Testis (tissue), 3 donors: ENCODE results near the gene DAZL. TPM values are rescaled to one million over a fixed set of nuclear protein-coding genes. Genes with fewer than 3 reads are reported as not detected.
A peak's percentile ranks its signal among the peaks of the same experiment; 100 is the strongest.

Source experiments
- DNase-seq: peaks from one replicate; pipeline ENCODE4 v3.0.0-alpha.2; 2019
- H3K27ac ChIP-seq, 2 donors: fragments of 200-600 bp; sonication (generic); one replicate each; pipeline ENCODE4 v1.5.1; 2019
- H3K27me3 ChIP-seq: fragments of 200-600 bp; sonication (generic); one replicate; pipeline ENCODE4 v1.5.1; 2019
- H3K36me3 ChIP-seq: fragments of 200-600 bp; sonication (generic); one replicate; pipeline ENCODE4 v1.5.1; 2017; ENCODE audit warnings: low read depth; ENCODE audit errors: missing control alignments
- H3K4me1 ChIP-seq: fragments of 200-600 bp; sonication (generic); one replicate; pipeline ENCODE4 v1.5.1; 2019
- H3K4me3 ChIP-seq, 2 donors: fragments of 200-600 bp; sonication (generic); one replicate each; pipeline ENCODE4 v1.5.1; 2017 to 2019
- H3K9me3 ChIP-seq: fragments of 200-600 bp; sonication (generic); one replicate; pipeline ENCODE4 v1.5.1; 2017
- POLR2A ChIP-seq: fragments of 450-650 bp; IDR thresholded peaks from one replicate; pipeline ENCODE4 v1.6.1; 2017; ENCODE audit warnings: antibody characterized with exemption, mild to moderate bottlenecking, moderate library complexity
- WGBS, 2 donors: methylation state at CpG; one replicate each; pipeline ENCODE4 v1.1.5; 2018; 5-methylcytosine and 5-hydroxymethylcytosine counted together
- intact Hi-C: fragments of 100-400 bp; cut with DNase I; formaldehyde crosslinking; loops from one replicate; pipeline ENCODE4 v1.15.1; 2023; ENCODE audit warnings: low total_unique reads
- polyA plus RNA-seq: library from polyadenylated mRNA; stranded (reverse); fragments of 350-450 nt; fragmentation: Illumina TruSeq; extraction: RNeasy Lipid Tissue Mini Kit (QIAGEN cat#74804); gene quantifications from one replicate; pipeline ENCODE4 v1.2.3, GENCODE V29; 2014; ENCODE audit warnings: low read depth, low replicate concordance; ENCODE audit not compliant: insufficient read depth
- total RNA-seq, 2 donors: library from RNA; depleted of rRNA; stranded (reverse); fragments of >200 nt; gene quantifications; one replicate each; pipeline ENCODE4 v1.2.3, GENCODE V29; 2016
- TF ChIP-seq, protein P1 (sequence below), 3 experiments: fragments of 450-650 bp in 2 of 3; fragments of 200-600 bp in 1 of 3; sonication (generic) in 1 of 3; IDR thresholded peaks; one replicate each; pipeline ENCODE4 v1.5.1; 2016 to 2019; ENCODE audit warnings: antibody characterized with exemption in 3 of 3, mild to moderate bottlenecking in 2 of 3, moderate library complexity in 1 of 3

Gene DAZL
- total and polyA plus RNA-seq, 3 donors from 2014 or later = 49.8 to 124 (median 71.5) TPM

DNA sequence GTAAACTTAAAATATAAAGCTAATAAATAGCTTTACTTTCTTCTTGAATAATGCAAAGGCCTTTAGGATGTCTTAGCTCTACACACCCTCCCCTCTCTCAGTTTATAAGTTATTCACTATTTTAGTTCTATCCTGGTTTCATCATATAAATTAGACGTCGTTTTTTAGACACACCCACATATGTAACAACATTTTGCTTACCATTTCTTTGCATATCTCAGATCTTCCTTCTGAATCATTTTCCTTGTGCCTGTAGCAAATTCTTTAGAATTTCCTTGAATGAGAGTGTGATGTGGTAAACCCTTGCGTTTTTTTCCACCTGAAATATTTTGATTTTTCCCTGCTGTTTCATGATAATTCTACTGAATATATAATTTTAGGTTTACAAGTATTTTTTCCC is 2.5 kb upstream of the DAZL start:
- 53 to 59% methylated on average over 3 of the region's 3 CpGs for WGBS, 2 donors
- intact Hi-C loops = no loop called here
- no peak overlapping the region for H3K4me3 ChIP-seq
- DNase-seq = no peak
- H3K9me3 ChIP-seq = no peaks in the 10 kb centered on the region
- H3K36me3 ChIP-seq = no peaks in the 10 kb centered on the region
- H3K4me1 ChIP-seq = peaks cover 3% of the 10 kb centered on the region
- H3K27ac ChIP-seq = no peak overlapping the region
- no peak for TF ChIP-seq POLR2A
- TF ChIP-seq, protein P1, sequence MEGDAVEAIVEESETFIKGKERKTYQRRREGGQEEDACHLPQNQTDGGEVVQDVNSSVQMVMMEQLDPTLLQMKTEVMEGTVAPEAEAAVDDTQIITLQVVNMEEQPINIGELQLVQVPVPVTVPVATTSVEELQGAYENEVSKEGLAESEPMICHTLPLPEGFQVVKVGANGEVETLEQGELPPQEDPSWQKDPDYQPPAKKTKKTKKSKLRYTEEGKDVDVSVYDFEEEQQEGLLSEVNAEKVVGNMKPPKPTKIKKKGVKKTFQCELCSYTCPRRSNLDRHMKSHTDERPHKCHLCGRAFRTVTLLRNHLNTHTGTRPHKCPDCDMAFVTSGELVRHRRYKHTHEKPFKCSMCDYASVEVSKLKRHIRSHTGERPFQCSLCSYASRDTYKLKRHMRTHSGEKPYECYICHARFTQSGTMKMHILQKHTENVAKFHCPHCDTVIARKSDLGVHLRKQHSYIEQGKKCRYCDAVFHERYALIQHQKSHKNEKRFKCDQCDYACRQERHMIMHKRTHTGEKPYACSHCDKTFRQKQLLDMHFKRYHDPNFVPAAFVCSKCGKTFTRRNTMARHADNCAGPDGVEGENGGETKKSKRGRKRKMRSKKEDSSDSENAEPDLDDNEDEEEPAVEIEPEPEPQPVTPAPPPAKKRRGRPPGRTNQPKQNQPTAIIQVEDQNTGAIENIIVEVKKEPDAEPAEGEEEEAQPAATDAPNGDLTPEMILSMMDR (IDR thresholded peaks at IDR 0.05) = no peak
- no peaks in the 10 kb centered on the region for H3K27me3 ChIP-seq

GRCh38 chr3:16606398-16606797 is 1.2 kb upstream of the DAZL start:
- no peaks in the 10 kb centered on the region for H3K9me3 ChIP-seq
- H3K4me3 ChIP-seq = no peak overlapping the region
- no peaks in the 10 kb centered on the region for H3K36me3 ChIP-seq
- H3K4me1 ChIP-seq = peaks cover 3% of the 10 kb centered on the region
- TF ChIP-seq, protein P1 (IDR thresholded peaks at IDR 0.05) = no peak
- no peak for TF ChIP-seq POLR2A
- H3K27me3 ChIP-seq = no peaks in the 10 kb centered on the region
- DNase-seq = no peak
- 61 to 72% methylated on average over 4 of the region's 4 CpGs for WGBS, 2 donors
- intact Hi-C loops = no loop called here
- H3K27ac ChIP-seq = no peak overlapping the region

DNA sequence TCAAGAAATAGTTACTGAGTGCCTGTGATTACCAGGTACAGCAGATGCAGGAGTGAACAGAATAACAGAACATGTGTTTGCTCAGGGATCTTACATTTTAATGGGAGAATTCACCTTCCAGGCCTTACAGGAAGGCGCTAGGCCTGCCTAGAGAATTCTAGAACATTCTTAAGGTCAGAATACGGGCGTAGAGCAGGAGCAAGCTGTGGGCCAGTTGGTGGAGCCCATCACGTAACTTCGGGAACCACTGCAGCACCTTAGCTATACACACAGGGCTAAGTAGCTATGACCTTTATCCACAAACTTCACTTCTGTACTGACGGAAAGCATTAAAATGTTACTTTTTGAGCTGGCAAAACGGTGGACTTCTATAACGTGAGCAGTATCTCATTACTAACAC is 743 bp upstream of the DAZL start:
- H3K27me3 ChIP-seq = no peaks in the 10 kb centered on the region
- no peak for TF ChIP-seq POLR2A
- TF ChIP-seq, protein P1 (IDR thresholded peaks at IDR 0.05) = no peak
- H3K4me3 ChIP-seq = peak overlapping the region; percentile 53 to 68
- intact Hi-C loops = no loop called here
- 68 to 80% methylated on average over 8 of the region's 8 CpGs for WGBS, 2 donors
- H3K4me1 ChIP-seq = peaks cover 3% of the 10 kb centered on the region
- no peak for DNase-seq
- H3K27ac ChIP-seq = no peak overlapping the region
- H3K9me3 ChIP-seq = no peaks in the 10 kb centered on the region
- H3K36me3 ChIP-seq = no peaks in the 10 kb centered on the region

DNA sequence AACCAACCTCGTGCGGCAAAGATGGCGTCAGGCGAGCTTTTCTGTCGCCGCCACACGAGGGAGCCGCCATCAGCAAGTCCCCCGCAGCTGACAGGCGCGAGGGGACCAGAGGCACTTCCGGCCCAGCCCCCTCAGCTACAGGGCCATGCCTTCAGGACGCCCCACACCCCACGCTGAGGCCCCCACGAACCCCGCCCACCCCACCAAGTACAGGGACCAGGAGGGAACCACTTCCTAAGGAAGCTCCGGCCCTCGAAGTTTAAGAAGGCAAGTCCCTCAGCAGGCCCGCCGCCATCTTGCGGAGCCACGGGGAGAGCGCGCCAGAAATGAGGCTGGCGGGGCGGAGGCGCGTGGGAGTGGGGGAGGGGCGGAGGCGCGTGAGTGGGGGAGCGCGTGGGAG is 790 bp downstream of the DAZL start:
- intact Hi-C loops = no loop called here
- no peaks in the 10 kb centered on the region for H3K36me3 ChIP-seq
- no peaks in the 10 kb centered on the region for H3K9me3 ChIP-seq
- DNase-seq = peak; percentile 36
- 66 to 83% methylated on average over 18 to 33 of the region's 33 CpGs for WGBS, 2 donors
- H3K27me3 ChIP-seq = no peaks in the 10 kb centered on the region
- H3K4me1 ChIP-seq = no peaks in the 10 kb centered on the region
- H3K27ac ChIP-seq = peak overlapping the region; percentile 31 to 72
- TF ChIP-seq, protein P1 (IDR thresholded peaks at IDR 0.05) = no peak
- TF ChIP-seq POLR2A = no peak
- peak overlapping the region; percentile 53 to 68 for H3K4me3 ChIP-seq

- H3K9me3 ChIP-seq = no peaks in the 10 kb centered on the region
- H3K27ac ChIP-seq = no peak overlapping the region
- no peaks in the 10 kb centered on the region for H3K4me1 ChIP-seq
- DNase-seq = no peak
- no peak overlapping the region for H3K4me3 ChIP-seq
- 22 to 23% methylated on average over 3 of the region's 3 CpGs for WGBS, 2 donors
- TF ChIP-seq POLR2A = no peak
- TF ChIP-seq, protein P1 (IDR thresholded peaks at IDR 0.05) = no peak
- no peaks in the 10 kb centered on the region for H3K36me3 ChIP-seq
- H3K27me3 ChIP-seq = no peaks in the 10 kb centered on the region
- intact Hi-C loops = no loop called here
Observed at GRCh38 chr3:16601537-16602005, 3.7 kb downstream of the DAZL start.
